HepG2 (cell line): ENCODE measurements around the gene NFS1. TPM values are rescaled to one million over a fixed set of nuclear protein-coding genes. Genes with fewer than 3 reads are reported as not detected.

Experiments used
- DDIT3 ChIP-seq: sonication (generic); formaldehyde crosslinking; IDR thresholded peaks from 2 replicates; pipeline ENCODE4 v1.4.0; 2020; ENCODE audit warnings: mild to moderate bottlenecking, missing genetic modification reagents
- HIVEP1 ChIP-seq: sonication (generic); formaldehyde crosslinking; IDR thresholded peaks from 2 replicates; pipeline ENCODE4 v1.4.0; 2020; ENCODE audit warnings: mild to moderate bottlenecking, missing genetic modification reagents
- KLF12 ChIP-seq: sonication (generic); formaldehyde crosslinking; IDR thresholded peaks from 2 replicates; pipeline ENCODE4 v1.4.0; 2020; ENCODE audit warnings: missing genetic modification reagents, borderline replicate concordance
- KLF13 ChIP-seq: sonication (generic); formaldehyde crosslinking; IDR thresholded peaks from 2 replicates; pipeline ENCODE4 v1.4.0; 2020; ENCODE audit warnings: mild to moderate bottlenecking, missing genetic modification reagents
- MAFF ChIP-seq: IDR thresholded peaks from 2 replicates; pipeline ENCODE4 v1.6.1; 2011; ENCODE audit warnings: low read depth, low read length, improper control_type of control experiment
- NBN ChIP-seq: fragments of 450-650 bp; conservative IDR thresholded peaks from 2 replicates; pipeline ENCODE4 v1.6.1; 2017
- NFKB2 ChIP-seq: sonication (generic); formaldehyde crosslinking; IDR thresholded peaks from 2 replicates; pipeline ENCODE4 v1.4.0; 2020; ENCODE audit warnings: missing genetic modification reagents, borderline replicate concordance
- SALL1 ChIP-seq: sonication (generic); formaldehyde crosslinking; IDR thresholded peaks from 2 replicates; pipeline ENCODE4 v1.8.0; 2022; ENCODE audit warnings: mild to moderate bottlenecking, missing genetic modification reagents
- SMARCE1 ChIP-seq: fragments of 450-650 bp; IDR thresholded peaks from 2 replicates; pipeline ENCODE4 v1.6.1; 2017; ENCODE audit warnings: borderline replicate concordance
- SP2 ChIP-seq: sonication (generic); formaldehyde crosslinking; IDR thresholded peaks from 2 replicates; pipeline ENCODE4 v1.5.1; 2020; ENCODE audit warnings: mild to moderate bottlenecking, missing genetic modification reagents
- TARDBP ChIP-seq: sonication (generic); formaldehyde crosslinking; IDR thresholded peaks from 2 replicates; pipeline ENCODE4 v1.8.0; 2022; ENCODE audit warnings: mild to moderate bottlenecking, missing genetic modification reagents
- TFDP1 ChIP-seq: IDR thresholded peaks from 2 replicates; pipeline ENCODE4 v1.6.1; 2016; ENCODE audit warnings: missing compliant biosample characterization, missing genetic modification reagents, borderline replicate concordance
- TP53 ChIP-seq: sonication (generic); formaldehyde crosslinking; conservative IDR thresholded peaks from 2 replicates; pipeline ENCODE4 v1.4.0; 2020; ENCODE audit warnings: missing genetic modification reagents
- ZFAT ChIP-seq: sonication (generic); formaldehyde crosslinking; conservative IDR thresholded peaks from 2 replicates; pipeline ENCODE4 v1.8.1; 2023; ENCODE audit warnings: missing genetic modification reagents, inconsistent platforms
- ZNF850 ChIP-seq: sonication (generic); formaldehyde crosslinking; conservative IDR thresholded peaks from 2 replicates; pipeline ENCODE4 v1.9.0; 2021; ENCODE audit warnings: mild to moderate bottlenecking, missing genetic modification reagents
- polyA plus RNA-seq, 8 experiments: library from polyadenylated mRNA; depleted of rRNA in 3 of 8; stranded (reverse) in 7 of 8; unstranded in 1 of 8; fragments of >200 nt; fragmentation: Illumina TruSeq in 4 of 8; extraction: Trizol in 4 of 8; gene quantifications; 2 replicates each; pipeline versions ENCODE4 v1.2.1 to v1.2.3, GENCODE V29; 2011 to 2016; ENCODE audit warnings: low read depth in 4 of 8, missing spikeins in 1 of 8, mixed read lengths in 1 of 8; ENCODE audit not compliant: insufficient read depth in 1 of 8
- total RNA-seq, 5 experiments: library from RNA; depleted of rRNA; stranded (reverse); fragments of >200 nt; fragmentation: Illumina TruSeq; extraction: Trizol; gene quantifications; 2 replicates each; pipeline ENCODE4 v1.2.3, GENCODE V29; 2016; ENCODE audit warnings: low read depth in 1 of 5
- TF ChIP-seq, protein P1 (sequence below): sonication (generic); formaldehyde crosslinking; IDR thresholded peaks from 2 replicates; pipeline ENCODE4 v1.4.0; 2020; ENCODE audit warnings: missing genetic modification reagents
- TF ChIP-seq, protein P2 (sequence below), 2 experiments: sonication (generic) in 1 of 2; formaldehyde crosslinking in 1 of 2; IDR thresholded peaks; 2 replicates each; pipeline versions ENCODE4 v1.6.1 to v1.9.0; 2014 to 2022; ENCODE audit warnings: antibody characterized with exemption in 1 of 2, borderline replicate concordance in 1 of 2, inconsistent platforms in 1 of 2, low read depth in 1 of 2, missing genetic modification reagents in 1 of 2
- TF ChIP-seq, protein P3 (sequence below): sonication (generic); formaldehyde crosslinking; IDR thresholded peaks from 2 replicates; pipeline ENCODE4 v1.4.0; 2020; ENCODE audit warnings: mild to moderate bottlenecking, missing genetic modification reagents

NFS1 gene
- total and polyA plus RNA-seq, 2 of the 13 experiments (the other 11 are each of a cell fraction or from before 2014, with no cell fraction given): 65.9 to 88.1 TPM

- TF ChIP-seq KLF13 (CRISPR knock-in tag) (peak; percentile 88), SMARCE1 (no peak), ZNF850 (CRISPR knock-in tag) (peak; percentile 86; the same call in 1 of the 2 replicates), KLF12 (CRISPR knock-in tag) (0 out of 2 replicates have a peak, but pooled peaks have one; percentile 70), DDIT3 (CRISPR knock-in tag) (no peak), NFKB2 (peak; percentile 97; the same call in 1 of the 2 replicates), NBN (0 out of 2 replicates have a peak, but pooled peaks have one; percentile 51), TARDBP (CRISPR knock-in tag) (peak; percentile 84), MAFF (peak; percentile 53; the same call in 1 of the 2 replicates), HIVEP1 (peak; percentile 90), ZFAT (no peak; the same call in 1 of the 2 replicates), TFDP1 (CRISPR knock-in tag) (peak; percentile 93), TP53 (CRISPR knock-in tag) (peak; percentile 20; the same call in 1 of the 2 replicates), SALL1 (CRISPR knock-in tag) (peak; percentile 97), SP2 (CRISPR knock-in tag) (peak; percentile 71)
- TF ChIP-seq, protein P1, sequence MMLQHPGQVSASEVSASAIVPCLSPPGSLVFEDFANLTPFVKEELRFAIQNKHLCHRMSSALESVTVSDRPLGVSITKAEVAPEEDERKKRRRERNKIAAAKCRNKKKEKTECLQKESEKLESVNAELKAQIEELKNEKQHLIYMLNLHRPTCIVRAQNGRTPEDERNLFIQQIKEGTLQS (CRISPR knock-in tag): peak; percentile 77
- TF ChIP-seq, protein P2, sequence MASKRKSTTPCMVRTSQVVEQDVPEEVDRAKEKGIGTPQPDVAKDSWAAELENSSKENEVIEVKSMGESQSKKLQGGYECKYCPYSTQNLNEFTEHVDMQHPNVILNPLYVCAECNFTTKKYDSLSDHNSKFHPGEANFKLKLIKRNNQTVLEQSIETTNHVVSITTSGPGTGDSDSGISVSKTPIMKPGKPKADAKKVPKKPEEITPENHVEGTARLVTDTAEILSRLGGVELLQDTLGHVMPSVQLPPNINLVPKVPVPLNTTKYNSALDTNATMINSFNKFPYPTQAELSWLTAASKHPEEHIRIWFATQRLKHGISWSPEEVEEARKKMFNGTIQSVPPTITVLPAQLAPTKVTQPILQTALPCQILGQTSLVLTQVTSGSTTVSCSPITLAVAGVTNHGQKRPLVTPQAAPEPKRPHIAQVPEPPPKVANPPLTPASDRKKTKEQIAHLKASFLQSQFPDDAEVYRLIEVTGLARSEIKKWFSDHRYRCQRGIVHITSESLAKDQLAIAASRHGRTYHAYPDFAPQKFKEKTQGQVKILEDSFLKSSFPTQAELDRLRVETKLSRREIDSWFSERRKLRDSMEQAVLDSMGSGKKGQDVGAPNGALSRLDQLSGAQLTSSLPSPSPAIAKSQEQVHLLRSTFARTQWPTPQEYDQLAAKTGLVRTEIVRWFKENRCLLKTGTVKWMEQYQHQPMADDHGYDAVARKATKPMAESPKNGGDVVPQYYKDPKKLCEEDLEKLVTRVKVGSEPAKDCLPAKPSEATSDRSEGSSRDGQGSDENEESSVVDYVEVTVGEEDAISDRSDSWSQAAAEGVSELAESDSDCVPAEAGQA (IDR thresholded peaks at IDR 0.05; ENCODE audit: low read depth): peak; percentile 98
- TF ChIP-seq, protein P2 (CRISPR knock-in tag; IDR thresholded peaks at IDR 0.05; ENCODE audit: borderline replicate concordance): no peak; the same call in 1 of the 2 replicates
- TF ChIP-seq, protein P3, sequence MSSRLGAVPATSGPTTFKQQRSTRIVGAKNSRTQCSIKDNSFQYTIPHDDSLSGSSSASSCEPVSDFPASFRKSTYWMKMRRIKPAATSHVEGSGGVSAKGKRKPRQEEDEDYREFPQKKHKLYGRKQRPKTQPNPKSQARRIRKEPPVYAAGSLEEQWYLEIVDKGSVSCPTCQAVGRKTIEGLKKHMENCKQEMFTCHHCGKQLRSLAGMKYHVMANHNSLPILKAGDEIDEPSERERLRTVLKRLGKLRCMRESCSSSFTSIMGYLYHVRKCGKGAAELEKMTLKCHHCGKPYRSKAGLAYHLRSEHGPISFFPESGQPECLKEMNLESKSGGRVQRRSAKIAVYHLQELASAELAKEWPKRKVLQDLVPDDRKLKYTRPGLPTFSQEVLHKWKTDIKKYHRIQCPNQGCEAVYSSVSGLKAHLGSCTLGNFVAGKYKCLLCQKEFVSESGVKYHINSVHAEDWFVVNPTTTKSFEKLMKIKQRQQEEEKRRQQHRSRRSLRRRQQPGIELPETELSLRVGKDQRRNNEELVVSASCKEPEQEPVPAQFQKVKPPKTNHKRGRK (CRISPR knock-in tag): peak; percentile 85; the same call in 1 of the 2 replicates
These were observed 34.5 kb downstream of the NFS1 start, which contains the start of the genes CPNE1 and RBM12 (continued) for GRCh38 chr20:35664466-35665206.
